Measurements from ENCODE around the gene CARS2.

GRCh38 chr13:110650436-110650835 lies 55.5 kb downstream of the CARS2 start:
- TF ChIP-seq CTCF (conservative IDR thresholded peaks at IDR 0.05; ENCODE audit: low read depth, low read length): no peak
- TF ChIP-seq EZH2 (IDR thresholded peaks at IDR 0.05; ENCODE audit: low read length, unreplicated experiment): no peak
